Endothelial cell of umbilical vein (primary cell): ENCODE measurements around the gene CLDND1.

Experiments used
- POLR2A ChIP-seq: IDR thresholded peaks from 2 replicates; pipeline ENCODE4 v1.6.1; 2012; ENCODE audit warnings: low read depth, mild to moderate bottlenecking, control low read depth, low read length
- TF ChIP-seq, protein P1 (sequence below), 2 donors: IDR thresholded peaks; 1 replicate in 1 of 2; 2 replicates in 1 of 2; pipeline ENCODE4 v1.5.1; 2011; ENCODE audit warnings: low read length in 2 of 2, mild to moderate bottlenecking in 2 of 2, moderate library complexity in 2 of 2, control low read depth in 1 of 2, inconsistent platforms in 1 of 2, low read depth in 1 of 2; ENCODE audit not compliant: insufficient read depth in 1 of 2; ENCODE audit errors: extremely low read depth in 1 of 2

- TF ChIP-seq, protein P1, sequence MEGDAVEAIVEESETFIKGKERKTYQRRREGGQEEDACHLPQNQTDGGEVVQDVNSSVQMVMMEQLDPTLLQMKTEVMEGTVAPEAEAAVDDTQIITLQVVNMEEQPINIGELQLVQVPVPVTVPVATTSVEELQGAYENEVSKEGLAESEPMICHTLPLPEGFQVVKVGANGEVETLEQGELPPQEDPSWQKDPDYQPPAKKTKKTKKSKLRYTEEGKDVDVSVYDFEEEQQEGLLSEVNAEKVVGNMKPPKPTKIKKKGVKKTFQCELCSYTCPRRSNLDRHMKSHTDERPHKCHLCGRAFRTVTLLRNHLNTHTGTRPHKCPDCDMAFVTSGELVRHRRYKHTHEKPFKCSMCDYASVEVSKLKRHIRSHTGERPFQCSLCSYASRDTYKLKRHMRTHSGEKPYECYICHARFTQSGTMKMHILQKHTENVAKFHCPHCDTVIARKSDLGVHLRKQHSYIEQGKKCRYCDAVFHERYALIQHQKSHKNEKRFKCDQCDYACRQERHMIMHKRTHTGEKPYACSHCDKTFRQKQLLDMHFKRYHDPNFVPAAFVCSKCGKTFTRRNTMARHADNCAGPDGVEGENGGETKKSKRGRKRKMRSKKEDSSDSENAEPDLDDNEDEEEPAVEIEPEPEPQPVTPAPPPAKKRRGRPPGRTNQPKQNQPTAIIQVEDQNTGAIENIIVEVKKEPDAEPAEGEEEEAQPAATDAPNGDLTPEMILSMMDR (IDR thresholded peaks at IDR 0.05; ENCODE audit: extremely low read depth in 1 of 2, insufficient read depth in 1 of 2, low read depth in 1 of 2, low read length in 2 of 2) = no peak
- no peak for TF ChIP-seq POLR2A
Observed at GRCh38 chr3:98514948-98515347, 7.8 kb downstream of the CLDND1 start.
